ENCODE measurements around the gene P2RY6.

P2RY6 gene

GRCh38 chr11:73288192-73288872, 16.2 kb downstream of the P2RY6 start:
- TF ChIP-seq GATA2 (IDR thresholded peaks at IDR 0.05; ENCODE audit: low read depth, low read length) (no peak), GATA3 (IDR thresholded peaks at IDR 0.05; ENCODE audit: low read depth, low read length) (no peak)

GRCh38 chr11:73288873-73289707, 17.0 kb downstream of the P2RY6 start:
- TF ChIP-seq GATA2 (IDR thresholded peaks at IDR 0.05; ENCODE audit: low read depth, low read length) (no peak), GATA3 (IDR thresholded peaks at IDR 0.05; ENCODE audit: low read depth, low read length) (no peak)

GRCh38 chr11:73290536-73290935, 18.4 kb downstream of the P2RY6 start:
- TF ChIP-seq GATA3 (IDR thresholded peaks at IDR 0.05; ENCODE audit: low read depth, low read length) (no peak), GATA2 (IDR thresholded peaks at IDR 0.05; ENCODE audit: low read depth, low read length) (no peak)

GRCh38 chr11:73291196-73291595, 19.1 kb downstream of the P2RY6 start:
- no peak for TF ChIP-seq GATA3 (IDR thresholded peaks at IDR 0.05; ENCODE audit: low read depth, low read length)
- TF ChIP-seq GATA2 (IDR thresholded peaks at IDR 0.05; ENCODE audit: low read depth, low read length): no peak

GRCh38 chr11:73291781-73292524, 19.8 kb downstream of the P2RY6 start:
- TF ChIP-seq GATA2 (IDR thresholded peaks at IDR 0.05; ENCODE audit: low read depth, low read length) (no peak), GATA3 (IDR thresholded peaks at IDR 0.05; ENCODE audit: low read depth, low read length) (no peak)

- TF ChIP-seq GATA2 (IDR thresholded peaks at IDR 0.05; ENCODE audit: low read depth, low read length) (no peak), GATA3 (IDR thresholded peaks at IDR 0.05; ENCODE audit: low read depth, low read length) (no peak)
These were observed 20.4 kb downstream of the P2RY6 start for GRCh38 chr11:73292525-73292894.

GRCh38 chr11:73293356-73293936, 21.3 kb downstream of the P2RY6 start:
- no peak for TF ChIP-seq GATA3 (IDR thresholded peaks at IDR 0.05; ENCODE audit: low read depth, low read length)
- TF ChIP-seq GATA2 (IDR thresholded peaks at IDR 0.05; ENCODE audit: low read depth, low read length): no peak

- no peak for TF ChIP-seq GATA2 (IDR thresholded peaks at IDR 0.05; ENCODE audit: low read depth, low read length)
- no peak for TF ChIP-seq GATA3 (IDR thresholded peaks at IDR 0.05; ENCODE audit: low read depth, low read length)
These were observed 22.5 kb downstream of the P2RY6 start for GRCh38 chr11:73294604-73295003.

GRCh38 chr11:73295241-73295995, 23.3 kb downstream of the P2RY6 start:
- TF ChIP-seq GATA2 (IDR thresholded peaks at IDR 0.05; ENCODE audit: low read depth, low read length): no peak
- TF ChIP-seq GATA3 (IDR thresholded peaks at IDR 0.05; ENCODE audit: low read depth, low read length): no peak

- TF ChIP-seq GATA2 (IDR thresholded peaks at IDR 0.05; ENCODE audit: low read depth, low read length) (no peak), GATA3 (IDR thresholded peaks at IDR 0.05; ENCODE audit: low read depth, low read length) (no peak)
These were observed 23.8 kb downstream of the P2RY6 start for GRCh38 chr11:73295996-73296318.

GRCh38 chr11:73296501-73297230, 24.5 kb downstream of the P2RY6 start:
- TF ChIP-seq GATA3 (IDR thresholded peaks at IDR 0.05; ENCODE audit: low read depth, low read length): no peak
- TF ChIP-seq GATA2 (IDR thresholded peaks at IDR 0.05; ENCODE audit: low read depth, low read length): no peak

GRCh38 chr11:73297231-73297590, 25.1 kb downstream of the P2RY6 start:
- TF ChIP-seq GATA3 (IDR thresholded peaks at IDR 0.05; ENCODE audit: low read depth, low read length) (no peak), GATA2 (IDR thresholded peaks at IDR 0.05; ENCODE audit: low read depth, low read length) (no peak)

GRCh38 chr11:73297702-73298101, 25.6 kb downstream of the P2RY6 start:
- TF ChIP-seq GATA3 (IDR thresholded peaks at IDR 0.05; ENCODE audit: low read depth, low read length): no peak
- TF ChIP-seq GATA2 (IDR thresholded peaks at IDR 0.05; ENCODE audit: low read depth, low read length): no peak

Data from SH-SY5Y (cell line).